CD4-positive, alpha-beta T cell (primary cell): ENCODE data around the gene RGR. TPM values are rescaled to one million over a fixed set of nuclear protein-coding genes. Genes with fewer than 3 reads are reported as not detected.

Experiments
- ATAC-seq: fragments of 200-7000 bp; cut with Tn5 transposase; one replicate; pipeline ENCODE4 v1.10.0; 2022; ENCODE audit warnings: mild to moderate bottlenecking; ENCODE audit not compliant: poor library complexity
- CTCF ChIA-PET: fragments of 350-600 bp; sonication (Branson Sonifier 250); formaldehyde crosslinking; loops from one replicate; lab custom pipeline; 2021; ENCODE audit warnings: antibody characterized with exemption, inconsistent platforms; lab: Charles Lee
- POLR2A ChIA-PET: fragments of 350-600 bp; sonication (Branson Sonifier 250); formaldehyde crosslinking; loops from one replicate; lab custom pipeline; 2021; ENCODE audit warnings: antibody characterized with exemption, inconsistent platforms; lab: Charles Lee
- DNase-seq, 14 experiments: peaks; one replicate each; pipeline ENCODE4 v3.0.0-alpha.2; 2013 to 2020; ENCODE audit warnings: mixed read lengths in 2 of 14
- H3K27ac ChIP-seq, 2 donors: one replicate each; pipeline versions ENCODE4 v1.5.1 to v1.7.0; 2013; ENCODE audit warnings: low read length in 2 of 2, low read depth in 1 of 2, mild to moderate bottlenecking in 1 of 2
- H3K27me3 ChIP-seq, 2 experiments: 1 replicate in 1 of 2; 2 replicates in 1 of 2; pipeline versions ENCODE4 v1.6.1 to v1.7.0; 2013; ENCODE audit warnings: low read length in 2 of 2, control low read depth in 1 of 2, mild to moderate bottlenecking in 1 of 2, moderate library complexity in 1 of 2; ENCODE audit not compliant: insufficient read depth in 2 of 2, control insufficient read depth in 1 of 2
- H3K36me3 ChIP-seq: one replicate; pipeline ENCODE4 v1.6.1; 2013; ENCODE audit warnings: low read length, control low read depth; ENCODE audit not compliant: insufficient read depth
- H3K4me1 ChIP-seq: one replicate; pipeline ENCODE4 v1.6.1; 2013; ENCODE audit warnings: low read length, control low read depth; ENCODE audit not compliant: insufficient read depth
- H3K4me3 ChIP-seq: one replicate; pipeline ENCODE4 v1.5.1; 2013; ENCODE audit warnings: mild to moderate bottlenecking, low read length, moderate library complexity
- H3K9me3 ChIP-seq, 2 experiments: 1 replicate in 1 of 2; 2 replicates in 1 of 2; pipeline versions ENCODE4 v1.6.1 to v1.7.0; 2013; ENCODE audit warnings: low read length in 2 of 2, mild to moderate bottlenecking in 2 of 2, control low read depth in 1 of 2, moderate library complexity in 1 of 2; ENCODE audit not compliant: control insufficient read depth in 1 of 2, insufficient read depth in 1 of 2
- H3K27ac Mint-ChIP-seq: one replicate; pipeline ENCODE4 v1.8.0; 2020; ENCODE audit warnings: mixed read lengths
- H3K27me3 Mint-ChIP-seq: one replicate; pipeline ENCODE4 v1.8.0; 2021; ENCODE audit warnings: mixed read lengths
- H3K36me3 Mint-ChIP-seq: one replicate; pipeline ENCODE4 v1.8.0; 2021; ENCODE audit warnings: low read depth, mixed read lengths
- H3K4me1 Mint-ChIP-seq: one replicate; pipeline ENCODE4 v1.8.0; 2021; ENCODE audit warnings: low read depth, mixed read lengths
- H3K4me3 Mint-ChIP-seq: one replicate; pipeline ENCODE4 v1.8.0; 2020; ENCODE audit warnings: mild to moderate bottlenecking, mixed read lengths
- H3K9me3 Mint-ChIP-seq: one replicate; pipeline ENCODE4 v1.8.0; 2020; ENCODE audit warnings: mixed read lengths
- intact Hi-C, 2 experiments: fragments of 100-400 bp; cut with DNase I in 1 of 2; cut with micrococcal nuclease in 1 of 2; formaldehyde crosslinking; loops; one replicate each; pipeline versions ENCODE4 v1.15.1 to v1.9.0; 2023 to 2025; cut with DNase I, micrococcal nuclease
- total RNA-seq, 174 experiments: library from RNA in 2 of 174; stranded (reverse) in 2 of 174; gene quantifications; one replicate each; pipeline ENCODE4 v1.2.3 and lab custom pipeline; 2021 to 2026
- TF ChIP-seq, protein P1 (sequence below): fragments of 200-600 bp; IDR thresholded peaks from one replicate; pipeline ENCODE4 v1.8.0; 2022; ENCODE audit warnings: antibody characterized with exemption, mild to moderate bottlenecking

RGR gene
- total RNA-seq, 2 experiments from 2014 or later = not detected

DNA sequence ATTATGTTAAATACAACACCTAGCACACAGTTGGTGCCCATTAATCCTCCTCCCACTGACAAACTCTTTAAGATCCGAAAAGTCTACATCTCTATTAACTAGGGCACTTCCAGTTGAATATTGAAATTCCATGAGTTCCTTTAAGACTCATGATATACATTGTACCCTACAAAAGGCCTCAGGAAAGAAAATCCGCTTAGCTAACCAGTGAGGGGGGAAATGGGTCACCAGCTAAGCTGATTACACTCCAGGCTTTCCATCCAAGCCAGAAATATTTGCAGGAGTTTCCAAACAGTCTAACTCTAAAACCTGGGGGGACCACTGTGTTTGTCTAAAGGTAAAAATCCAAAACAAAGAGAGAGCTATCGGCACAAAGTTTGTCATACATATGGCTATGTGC lies 18.2 kb upstream of the RGR start:
- DNase-seq = no peak
- ATAC-seq = no peak
- intact Hi-C loops = no loop called here
- Histone ChIP-seq H3K27ac (no peak overlapping the region), H3K4me1 (no peaks in the 10 kb centered on the region), H3K27me3 (peaks cover 9 to 12% of the 10 kb centered on the region in 2 experiments), H3K36me3 (no peaks in the 10 kb centered on the region), H3K9me3 (peaks cover 0 to 10% of the 10 kb centered on the region in 2 experiments), H3K4me3 (no peak overlapping the region)
- Mint-ChIP-seq H3K36me3 (no peaks in the 10 kb centered on the region), H3K9me3 (no peaks in the 10 kb centered on the region), H3K4me1 (no peaks in the 10 kb centered on the region), H3K27me3 (peaks cover 66% of the 10 kb centered on the region), H3K27ac (no peak overlapping the region), H3K4me3 (no peak overlapping the region)
- TF ChIP-seq, protein P1, sequence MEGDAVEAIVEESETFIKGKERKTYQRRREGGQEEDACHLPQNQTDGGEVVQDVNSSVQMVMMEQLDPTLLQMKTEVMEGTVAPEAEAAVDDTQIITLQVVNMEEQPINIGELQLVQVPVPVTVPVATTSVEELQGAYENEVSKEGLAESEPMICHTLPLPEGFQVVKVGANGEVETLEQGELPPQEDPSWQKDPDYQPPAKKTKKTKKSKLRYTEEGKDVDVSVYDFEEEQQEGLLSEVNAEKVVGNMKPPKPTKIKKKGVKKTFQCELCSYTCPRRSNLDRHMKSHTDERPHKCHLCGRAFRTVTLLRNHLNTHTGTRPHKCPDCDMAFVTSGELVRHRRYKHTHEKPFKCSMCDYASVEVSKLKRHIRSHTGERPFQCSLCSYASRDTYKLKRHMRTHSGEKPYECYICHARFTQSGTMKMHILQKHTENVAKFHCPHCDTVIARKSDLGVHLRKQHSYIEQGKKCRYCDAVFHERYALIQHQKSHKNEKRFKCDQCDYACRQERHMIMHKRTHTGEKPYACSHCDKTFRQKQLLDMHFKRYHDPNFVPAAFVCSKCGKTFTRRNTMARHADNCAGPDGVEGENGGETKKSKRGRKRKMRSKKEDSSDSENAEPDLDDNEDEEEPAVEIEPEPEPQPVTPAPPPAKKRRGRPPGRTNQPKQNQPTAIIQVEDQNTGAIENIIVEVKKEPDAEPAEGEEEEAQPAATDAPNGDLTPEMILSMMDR = no peak
- POLR2A ChIA-PET = no interaction called here
- CTCF ChIA-PET = no interaction called here

DNA sequence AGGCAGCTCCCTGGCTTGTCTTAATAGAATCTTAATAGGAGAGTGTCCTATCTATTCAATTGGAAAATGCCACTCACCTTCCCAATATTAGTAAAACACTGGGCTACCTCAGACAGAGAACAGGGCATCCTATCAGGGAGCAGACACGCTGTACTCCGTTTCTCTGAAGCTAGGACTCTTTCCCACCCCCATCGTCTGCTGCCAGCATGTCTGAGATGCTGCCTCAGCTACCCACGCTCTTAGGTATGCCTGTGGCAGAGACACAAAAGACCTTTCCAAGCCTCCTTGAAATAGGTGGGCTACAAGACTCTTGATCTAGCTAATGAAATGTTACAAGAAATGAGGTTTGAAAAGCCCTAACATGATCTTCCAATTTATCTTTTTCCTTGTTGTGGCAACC lies 17.0 kb upstream of the RGR start:
- Mint-ChIP-seq H3K36me3 (no peaks in the 10 kb centered on the region), H3K27ac (no peak overlapping the region), H3K4me3 (no peak overlapping the region), H3K27me3 (peaks cover 60% of the 10 kb centered on the region), H3K4me1 (no peaks in the 10 kb centered on the region), H3K9me3 (no peaks in the 10 kb centered on the region)
- Histone ChIP-seq H3K9me3 (peaks cover 0 to 12% of the 10 kb centered on the region in 2 experiments), H3K27me3 (peaks cover 9 to 14% of the 10 kb centered on the region in 2 experiments), H3K27ac (no peak overlapping the region), H3K4me1 (no peaks in the 10 kb centered on the region), H3K4me3 (no peak overlapping the region), H3K36me3 (no peaks in the 10 kb centered on the region)
- TF ChIP-seq, protein P1 = no peak
- DNase-seq (no peak), ATAC-seq (no peak)
- POLR2A ChIA-PET = no interaction called here
- intact Hi-C loops = no loop called here
- CTCF ChIA-PET = no interaction called here

DNA sequence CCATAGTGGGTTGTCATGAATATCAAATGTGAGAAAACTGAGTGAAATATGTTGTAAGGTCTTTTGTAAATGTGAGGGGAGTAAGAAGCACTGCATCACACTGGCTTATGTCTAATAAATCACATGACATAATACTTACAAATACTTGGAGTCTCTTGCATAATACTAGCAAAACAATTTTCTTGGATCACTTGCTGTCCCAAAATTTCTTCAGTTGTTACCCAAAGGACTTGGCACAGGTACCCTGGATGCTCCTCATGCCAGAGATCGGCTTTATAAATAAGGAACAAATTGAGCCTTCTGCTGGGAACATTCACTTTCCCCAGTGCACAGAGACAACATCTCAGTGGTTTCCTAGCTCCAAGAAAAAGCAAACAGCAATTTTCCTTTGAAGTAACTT lies 14.5 kb upstream of the RGR start:
- DNase-seq = no peak
- H3K36me3 ChIP-seq = no peaks in the 10 kb centered on the region
- H3K4me3 ChIP-seq = no peak overlapping the region
- no peak for ATAC-seq
- intact Hi-C loops = no loop called here
- TF ChIP-seq, protein P1 = no peak
- peaks cover 42% of the 10 kb centered on the region for H3K27me3 Mint-ChIP-seq
- ChIA-PET POLR2A (no interaction called here), CTCF (no interaction called here)
- H3K27ac ChIP-seq = no peak overlapping the region
- H3K36me3 Mint-ChIP-seq = no peaks in the 10 kb centered on the region
- H3K27me3 ChIP-seq = peaks cover 0 to 10% of the 10 kb centered on the region in 2 experiments
- no peaks in the 10 kb centered on the region for H3K4me1 Mint-ChIP-seq
- H3K4me3 Mint-ChIP-seq = no peak overlapping the region
- H3K9me3 Mint-ChIP-seq = no peaks in the 10 kb centered on the region
- peaks cover 0 to 5% of the 10 kb centered on the region in 2 experiments for H3K9me3 ChIP-seq
- no peaks in the 10 kb centered on the region for H3K4me1 ChIP-seq
- H3K27ac Mint-ChIP-seq = no peak overlapping the region
